Liver (tissue), 9 donors: ENCODE data around the gene NSD1. TPM values are rescaled to one million over a fixed set of nuclear protein-coding genes. Genes with fewer than 3 reads are reported as not detected.

Experiments used
- DNase-seq: peaks from one replicate; pipeline ENCODE4 v3.0.0-alpha.2; 2017; ENCODE audit warnings: low spot score
- H3K27ac ChIP-seq, 2 donors: one replicate each; pipeline ENCODE4 v1.7.0; 2013; ENCODE audit warnings: inconsistent platforms in 2 of 2, low read length in 2 of 2, control low read depth in 1 of 2, low read depth in 1 of 2, mild to moderate bottlenecking in 1 of 2
- H3K27me3 ChIP-seq, 4 donors: one replicate each; pipeline versions ENCODE4 v1.6.1 to v1.7.0; 2013; ENCODE audit warnings: low read length in 3 of 4, inconsistent platforms in 1 of 4, mild to moderate bottlenecking in 1 of 4, moderate library complexity in 1 of 4; ENCODE audit not compliant: control insufficient read depth in 4 of 4, insufficient read depth in 4 of 4
- H3K36me3 ChIP-seq, 4 donors: one replicate each; pipeline versions ENCODE4 v1.6.1 to v1.7.0; 2013; ENCODE audit warnings: low read length in 3 of 4, mild to moderate bottlenecking in 3 of 4, low read depth in 1 of 4, moderate library complexity in 1 of 4; ENCODE audit not compliant: control insufficient read depth in 4 of 4, insufficient read depth in 3 of 4
- H3K4me1 ChIP-seq, 4 donors: one replicate each; pipeline versions ENCODE4 v1.6.1 to v1.7.0; 2013; ENCODE audit warnings: low read length in 3 of 4, mild to moderate bottlenecking in 3 of 4, moderate library complexity in 1 of 4; ENCODE audit not compliant: control insufficient read depth in 4 of 4, insufficient read depth in 4 of 4
- H3K4me3 ChIP-seq, 3 donors: one replicate each; pipeline versions ENCODE4 v1.6.1 to v1.7.0; 2013; ENCODE audit warnings: low read length in 3 of 3, control low read depth in 1 of 3, low read depth in 1 of 3, mild to moderate bottlenecking in 1 of 3
- H3K9ac ChIP-seq, 2 donors: one replicate each; pipeline ENCODE4 v1.7.0; 2013; ENCODE audit warnings: low read length in 2 of 2, mild to moderate bottlenecking in 2 of 2, moderate library complexity in 2 of 2, control low read depth in 1 of 2, low read depth in 1 of 2
- H3K9me3 ChIP-seq, 4 donors: one replicate each; pipeline versions ENCODE4 v1.6.1 to v1.7.0; 2013; ENCODE audit warnings: low read length in 3 of 4; ENCODE audit not compliant: control insufficient read depth in 4 of 4
- EGR1 ChIP-seq, 2 donors: IDR thresholded peaks; 2 replicates each; pipeline ENCODE4 v1.6.1; 2016 to 2018; ENCODE audit warnings: antibody characterized with exemption in 2 of 2, low read depth in 2 of 2
- FOXA1 ChIP-seq: IDR thresholded peaks from 2 replicates; pipeline ENCODE4 v1.6.1; 2016; ENCODE audit warnings: antibody characterized with exemption
- FOXA2 ChIP-seq: IDR thresholded peaks from 2 replicates; pipeline ENCODE4 v1.6.1; 2016; ENCODE audit warnings: antibody characterized with exemption
- HNF4A ChIP-seq, 2 donors: conservative IDR thresholded peaks; 2 replicates each; pipeline ENCODE4 v1.6.1; 2016; ENCODE audit warnings: antibody characterized with exemption in 2 of 2, mild to moderate bottlenecking in 2 of 2
- HNF4G ChIP-seq: IDR thresholded peaks from 2 replicates; pipeline ENCODE4 v1.6.1; 2016; ENCODE audit warnings: antibody characterized with exemption
- NR2F2 ChIP-seq: IDR thresholded peaks from 2 replicates; pipeline ENCODE4 v1.6.1; 2016; ENCODE audit warnings: antibody characterized with exemption
- RXRA ChIP-seq, 2 donors: IDR thresholded peaks; 2 replicates each; pipeline ENCODE4 v1.6.1; 2017 to 2018; ENCODE audit warnings: antibody characterized with exemption in 2 of 2, mild to moderate bottlenecking in 1 of 2
- SP1 ChIP-seq: IDR thresholded peaks from 2 replicates; pipeline ENCODE4 v1.6.1; 2018; ENCODE audit warnings: antibody characterized with exemption, mild to moderate bottlenecking
- WGBS: extraction: QIAGEN DNeasy Blood & Tissue Kit; methylation state at CpG from one replicate; pipeline ENCODE4 v1.1.7; 2013; 5-methylcytosine and 5-hydroxymethylcytosine counted together
- polyA plus RNA-seq, 2 donors: library from polyadenylated mRNA; stranded (reverse) in 1 of 2; unstranded in 1 of 2; fragments of 200-250 nt in 1 of 2; fragments of >200 nt in 1 of 2; fragmentation: Nextera tagmentation in 1 of 2; extraction: Ambion mirVana in 1 of 2; gene quantifications; one replicate each; pipeline versions ENCODE4 v1.2.1 to v1.2.3, GENCODE V29; 2013 to 2015
- total RNA-seq, 2 donors: library from RNA; depleted of rRNA; stranded (reverse); fragments of >200 nt; gene quantifications; one replicate each; pipeline ENCODE4 v1.2.3, GENCODE V29; 2014
- TF ChIP-seq, protein P1 (sequence below): IDR thresholded peaks from 2 replicates; pipeline ENCODE4 v1.6.1; 2016; ENCODE audit warnings: antibody characterized with exemption
- TF ChIP-seq, protein P2 (sequence below): IDR thresholded peaks from 2 replicates; pipeline ENCODE4 v1.6.1; 2016; ENCODE audit warnings: antibody characterized with exemption, mild to moderate bottlenecking
- TF ChIP-seq, protein P3 (sequence below): IDR thresholded peaks from 2 replicates; pipeline ENCODE4 v1.6.1; 2016; ENCODE audit warnings: antibody characterized with exemption
- donor health status: healthy.
- donor health status: healthy.
- donor health status: healthy.
- donor health status: healthy.
- donor health status: healthy.

Gene NSD1
- total and polyA plus RNA-seq, 4 donors = 5.3 to 34.1 (median 19.3) TPM

DNA sequence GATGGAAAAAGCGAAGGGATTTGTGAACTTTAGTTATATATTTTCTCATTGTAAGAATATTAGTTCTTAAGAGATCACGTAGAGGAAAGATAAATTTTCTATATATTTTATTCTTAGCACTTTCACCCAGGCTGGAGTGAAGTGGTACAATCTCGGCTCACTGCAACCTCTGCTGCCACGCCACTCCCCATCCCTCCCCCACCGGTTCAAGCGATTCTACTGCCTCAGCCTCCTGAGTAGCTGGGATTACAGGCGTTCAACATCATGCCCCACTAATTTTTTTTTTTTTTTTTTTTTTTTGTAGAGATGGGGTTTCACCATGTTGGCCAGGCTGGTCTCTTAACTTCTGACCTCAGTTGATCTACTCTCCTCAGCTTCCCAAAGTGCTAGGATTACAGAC, 127.4 kb downstream of the NSD1 start:
- no peak overlapping the region for H3K27ac ChIP-seq
- 97% methylated on average over 7 of the region's 7 CpGs for WGBS
- H3K27me3 ChIP-seq = no peaks in the 10 kb centered on the region
- H3K9me3 ChIP-seq = no peaks in the 10 kb centered on the region
- TF ChIP-seq NR2F2 (no peak), SP1 (no peak), HNF4G (no peak)
- TF ChIP-seq, protein P1, sequence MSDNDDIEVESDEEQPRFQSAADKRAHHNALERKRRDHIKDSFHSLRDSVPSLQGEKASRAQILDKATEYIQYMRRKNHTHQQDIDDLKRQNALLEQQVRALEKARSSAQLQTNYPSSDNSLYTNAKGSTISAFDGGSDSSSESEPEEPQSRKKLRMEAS = no peak
- TF ChIP-seq, protein P2, sequence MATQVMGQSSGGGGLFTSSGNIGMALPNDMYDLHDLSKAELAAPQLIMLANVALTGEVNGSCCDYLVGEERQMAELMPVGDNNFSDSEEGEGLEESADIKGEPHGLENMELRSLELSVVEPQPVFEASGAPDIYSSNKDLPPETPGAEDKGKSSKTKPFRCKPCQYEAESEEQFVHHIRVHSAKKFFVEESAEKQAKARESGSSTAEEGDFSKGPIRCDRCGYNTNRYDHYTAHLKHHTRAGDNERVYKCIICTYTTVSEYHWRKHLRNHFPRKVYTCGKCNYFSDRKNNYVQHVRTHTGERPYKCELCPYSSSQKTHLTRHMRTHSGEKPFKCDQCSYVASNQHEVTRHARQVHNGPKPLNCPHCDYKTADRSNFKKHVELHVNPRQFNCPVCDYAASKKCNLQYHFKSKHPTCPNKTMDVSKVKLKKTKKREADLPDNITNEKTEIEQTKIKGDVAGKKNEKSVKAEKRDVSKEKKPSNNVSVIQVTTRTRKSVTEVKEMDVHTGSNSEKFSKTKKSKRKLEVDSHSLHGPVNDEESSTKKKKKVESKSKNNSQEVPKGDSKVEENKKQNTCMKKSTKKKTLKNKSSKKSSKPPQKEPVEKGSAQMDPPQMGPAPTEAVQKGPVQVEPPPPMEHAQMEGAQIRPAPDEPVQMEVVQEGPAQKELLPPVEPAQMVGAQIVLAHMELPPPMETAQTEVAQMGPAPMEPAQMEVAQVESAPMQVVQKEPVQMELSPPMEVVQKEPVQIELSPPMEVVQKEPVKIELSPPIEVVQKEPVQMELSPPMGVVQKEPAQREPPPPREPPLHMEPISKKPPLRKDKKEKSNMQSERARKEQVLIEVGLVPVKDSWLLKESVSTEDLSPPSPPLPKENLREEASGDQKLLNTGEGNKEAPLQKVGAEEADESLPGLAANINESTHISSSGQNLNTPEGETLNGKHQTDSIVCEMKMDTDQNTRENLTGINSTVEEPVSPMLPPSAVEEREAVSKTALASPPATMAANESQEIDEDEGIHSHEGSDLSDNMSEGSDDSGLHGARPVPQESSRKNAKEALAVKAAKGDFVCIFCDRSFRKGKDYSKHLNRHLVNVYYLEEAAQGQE = no peak
- TF ChIP-seq, protein P3, sequence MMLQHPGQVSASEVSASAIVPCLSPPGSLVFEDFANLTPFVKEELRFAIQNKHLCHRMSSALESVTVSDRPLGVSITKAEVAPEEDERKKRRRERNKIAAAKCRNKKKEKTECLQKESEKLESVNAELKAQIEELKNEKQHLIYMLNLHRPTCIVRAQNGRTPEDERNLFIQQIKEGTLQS = no peak
- DNase-seq = no peak
- H3K4me3 ChIP-seq = no peak overlapping the region
- H3K36me3 ChIP-seq = peaks cover 6 to 46% (median 33%) of the 10 kb centered on the region in 4 donors
- no peak overlapping the region for H3K9ac ChIP-seq
- H3K4me1 ChIP-seq = no peaks in the 10 kb centered on the region

DNA sequence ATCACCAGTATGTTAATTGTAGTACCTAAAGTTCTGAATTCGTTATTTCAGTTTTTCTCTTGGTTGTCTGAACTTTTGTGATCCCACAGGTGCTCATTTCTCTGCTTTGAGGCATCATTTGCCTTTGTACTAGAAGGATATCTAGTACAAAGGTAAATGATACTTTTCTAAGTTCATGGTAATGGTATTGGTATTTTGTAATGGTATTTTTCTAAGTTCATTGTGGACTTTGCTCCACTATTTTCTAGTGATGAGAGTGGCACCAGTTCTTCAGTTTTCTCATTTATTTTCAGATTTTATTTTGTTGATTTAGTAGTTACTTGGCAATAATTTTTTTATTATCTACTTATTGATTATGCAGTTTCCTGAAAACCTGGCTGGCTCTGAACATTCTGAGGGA, 127.9 kb downstream of the NSD1 start:
- DNase-seq = no peak
- H3K27ac ChIP-seq = no peak overlapping the region
- no peak overlapping the region for H3K4me3 ChIP-seq
- H3K9ac ChIP-seq = no peak overlapping the region
- TF ChIP-seq HNF4A (conservative IDR thresholded peaks at IDR 0.05) (peak; percentile 68 to 71), FOXA2 (no peak), HNF4G (peak; percentile 49), EGR1 (IDR thresholded peaks at IDR 0.05; ENCODE audit: low read depth in 2 of 2) (no peak), FOXA1 (no peak), SP1 (no peak), RXRA (IDR thresholded peaks at IDR 0.05) (peak; percentile 51 to 56)
- TF ChIP-seq, protein P2 = no peak
- no peaks in the 10 kb centered on the region for H3K27me3 ChIP-seq
- H3K9me3 ChIP-seq = no peaks in the 10 kb centered on the region
- no peaks in the 10 kb centered on the region for H3K4me1 ChIP-seq
- peaks cover 6 to 51% (median 39%) of the 10 kb centered on the region in 4 donors for H3K36me3 ChIP-seq
- 84% methylated on average over 1 of the region's 1 CpG for WGBS
